OCI-LY1 (cell line): Measurements from ENCODE around the gene HOXA10.

ENCODE experiments used
- CTCF ChIP-seq: fragments of 200-600 bp; sonication (generic), shearing (Covaris generic); IDR thresholded peaks from 2 replicates; pipeline ENCODE4 v1.5.1; 2017; ENCODE audit warnings: mild to moderate bottlenecking, antibody characterized with exemption, low read length, moderate library complexity, mixed read lengths
- EZH2 ChIP-seq: fragments of 200-600 bp; sonication (generic), shearing (Covaris generic); IDR thresholded peaks from 2 replicates; pipeline ENCODE4 v1.8.0; 2017; ENCODE audit warnings: borderline replicate concordance, mixed run types, mild to moderate bottlenecking, antibody characterized with exemption, low read length, moderate library complexity, mixed read lengths

GRCh38 chr7:27145165-27145913 is 28.8 kb downstream of the HOXA10 start:
- TF ChIP-seq CTCF (no peak), EZH2 (no peak)
